Vagina (tissue), 2 donors: ENCODE data around the gene SLC39A3.

ENCODE experiments used
- POLR2A ChIP-seq, 2 donors: fragments of 450-650 bp; IDR thresholded peaks; one replicate each; pipeline ENCODE4 v1.6.1; 2017; ENCODE audit warnings: antibody characterized with exemption in 2 of 2, mild to moderate bottlenecking in 2 of 2, moderate library complexity in 2 of 2
- POLR2AphosphoS5 ChIP-seq, 2 donors: sonication (generic); formaldehyde crosslinking; IDR thresholded peaks; one replicate each; pipeline ENCODE4 v1.9.0; 2017; ENCODE audit warnings: antibody characterized with exemption in 2 of 2, mild to moderate bottlenecking in 2 of 2, low read depth in 1 of 2; ENCODE audit not compliant: insufficient read depth in 1 of 2
- TF ChIP-seq, protein P1 (sequence below), 3 experiments: fragments of 450-650 bp in 2 of 3; fragments of 200-600 bp in 1 of 3; sonication (generic) in 1 of 3; IDR thresholded peaks; one replicate each; pipeline ENCODE4 v1.5.1; 2017 to 2019; ENCODE audit warnings: antibody characterized with exemption in 3 of 3, mild to moderate bottlenecking in 2 of 3, moderate library complexity in 2 of 3

- TF ChIP-seq, protein P1, sequence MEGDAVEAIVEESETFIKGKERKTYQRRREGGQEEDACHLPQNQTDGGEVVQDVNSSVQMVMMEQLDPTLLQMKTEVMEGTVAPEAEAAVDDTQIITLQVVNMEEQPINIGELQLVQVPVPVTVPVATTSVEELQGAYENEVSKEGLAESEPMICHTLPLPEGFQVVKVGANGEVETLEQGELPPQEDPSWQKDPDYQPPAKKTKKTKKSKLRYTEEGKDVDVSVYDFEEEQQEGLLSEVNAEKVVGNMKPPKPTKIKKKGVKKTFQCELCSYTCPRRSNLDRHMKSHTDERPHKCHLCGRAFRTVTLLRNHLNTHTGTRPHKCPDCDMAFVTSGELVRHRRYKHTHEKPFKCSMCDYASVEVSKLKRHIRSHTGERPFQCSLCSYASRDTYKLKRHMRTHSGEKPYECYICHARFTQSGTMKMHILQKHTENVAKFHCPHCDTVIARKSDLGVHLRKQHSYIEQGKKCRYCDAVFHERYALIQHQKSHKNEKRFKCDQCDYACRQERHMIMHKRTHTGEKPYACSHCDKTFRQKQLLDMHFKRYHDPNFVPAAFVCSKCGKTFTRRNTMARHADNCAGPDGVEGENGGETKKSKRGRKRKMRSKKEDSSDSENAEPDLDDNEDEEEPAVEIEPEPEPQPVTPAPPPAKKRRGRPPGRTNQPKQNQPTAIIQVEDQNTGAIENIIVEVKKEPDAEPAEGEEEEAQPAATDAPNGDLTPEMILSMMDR (IDR thresholded peaks at IDR 0.05) = no peak
- TF ChIP-seq POLR2AphosphoS5 (IDR thresholded peaks at IDR 0.05; ENCODE audit: insufficient read depth in 1 of 2, low read depth in 1 of 2) = no peak
- TF ChIP-seq POLR2A (IDR thresholded peaks at IDR 0.05) = no peak
Measured at GRCh38 chr19:2701361-2702169, 38.3 kb downstream of the SLC39A3 start.
